GM12878 (cell line): ENCODE results near the gene RIMS3.

ENCODE experiments used
- FOXK2 ChIP-seq: fragments of 450-650 bp; IDR thresholded peaks from 2 replicates; pipeline ENCODE4 v1.6.1; 2017; ENCODE audit warnings: mild to moderate bottlenecking, moderate library complexity
- TF ChIP-seq, protein P1 (sequence below), 3 experiments: IDR thresholded peaks in 2 of 3; conservative IDR thresholded peaks in 1 of 3; 2 replicates each; pipeline ENCODE4 v1.5.1; 2011; ENCODE audit warnings: low read depth in 3 of 3, low read length in 3 of 3, mild to moderate bottlenecking in 3 of 3, control low read depth in 2 of 3, moderate library complexity in 2 of 3, inconsistent platforms in 1 of 3, mixed read lengths in 1 of 3; ENCODE audit not compliant: control insufficient read depth in 2 of 3, insufficient read depth in 1 of 3; ENCODE audit errors: extremely low read depth in 1 of 3

DNA sequence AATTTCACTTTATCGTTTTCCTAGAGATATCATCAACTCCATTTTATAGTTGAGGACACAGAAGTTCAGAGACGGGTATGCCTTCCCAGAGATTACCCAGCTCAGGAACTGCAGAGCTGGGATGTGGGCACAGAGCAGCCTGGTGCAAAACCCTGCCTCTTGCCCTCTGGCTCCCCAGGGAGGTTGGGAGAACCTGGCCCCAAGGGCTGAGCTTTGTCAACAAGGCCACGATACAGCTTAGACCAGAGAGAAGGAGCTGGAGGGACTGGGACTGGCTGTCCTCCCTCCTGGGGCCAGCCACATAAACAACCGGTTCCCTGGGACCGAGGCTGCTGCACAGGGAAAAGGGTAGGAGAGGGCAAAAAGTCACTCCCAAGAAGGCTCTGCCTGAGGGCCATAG lies 3.8 kb downstream of the RIMS3 start:
- no peak for TF ChIP-seq FOXK2
- TF ChIP-seq, protein P1, sequence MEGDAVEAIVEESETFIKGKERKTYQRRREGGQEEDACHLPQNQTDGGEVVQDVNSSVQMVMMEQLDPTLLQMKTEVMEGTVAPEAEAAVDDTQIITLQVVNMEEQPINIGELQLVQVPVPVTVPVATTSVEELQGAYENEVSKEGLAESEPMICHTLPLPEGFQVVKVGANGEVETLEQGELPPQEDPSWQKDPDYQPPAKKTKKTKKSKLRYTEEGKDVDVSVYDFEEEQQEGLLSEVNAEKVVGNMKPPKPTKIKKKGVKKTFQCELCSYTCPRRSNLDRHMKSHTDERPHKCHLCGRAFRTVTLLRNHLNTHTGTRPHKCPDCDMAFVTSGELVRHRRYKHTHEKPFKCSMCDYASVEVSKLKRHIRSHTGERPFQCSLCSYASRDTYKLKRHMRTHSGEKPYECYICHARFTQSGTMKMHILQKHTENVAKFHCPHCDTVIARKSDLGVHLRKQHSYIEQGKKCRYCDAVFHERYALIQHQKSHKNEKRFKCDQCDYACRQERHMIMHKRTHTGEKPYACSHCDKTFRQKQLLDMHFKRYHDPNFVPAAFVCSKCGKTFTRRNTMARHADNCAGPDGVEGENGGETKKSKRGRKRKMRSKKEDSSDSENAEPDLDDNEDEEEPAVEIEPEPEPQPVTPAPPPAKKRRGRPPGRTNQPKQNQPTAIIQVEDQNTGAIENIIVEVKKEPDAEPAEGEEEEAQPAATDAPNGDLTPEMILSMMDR (IDR thresholded peaks at IDR 0.05 in 2 of 3, conservative IDR thresholded peaks at IDR 0.05 in 1 of 3; ENCODE audit: control insufficient read depth in 2 of 3, extremely low read depth in 1 of 3, insufficient read depth in 1 of 3, low read depth in 3 of 3, low read length in 3 of 3), result no peak
